IPS DF 6.9 (cell line): Measurements from ENCODE around the gene RSRC1.

Experiments used
- DNase-seq: peaks from one replicate; pipeline ENCODE4 v3.0.0-alpha.2; 2013; ENCODE audit warnings: low read depth, low spot score
- H3K27ac ChIP-seq: one replicate; pipeline ENCODE4 v1.5.1; 2013; ENCODE audit warnings: low read length, control low read depth
- H3K27me3 ChIP-seq: 2 replicates; pipeline ENCODE4 v1.6.1; 2013; ENCODE audit warnings: mild to moderate bottlenecking, low read length; ENCODE audit not compliant: control insufficient read depth, insufficient read depth
- H3K36me3 ChIP-seq: 2 replicates; pipeline ENCODE4 v1.6.1; 2013; ENCODE audit warnings: low read length; ENCODE audit not compliant: control insufficient read depth, insufficient read depth
- H3K4me1 ChIP-seq: 2 replicates; pipeline ENCODE4 v1.6.1; 2013; ENCODE audit warnings: low read length; ENCODE audit not compliant: control insufficient read depth, insufficient read depth
- H3K4me3 ChIP-seq: 2 replicates; pipeline ENCODE4 v1.5.1; 2013; ENCODE audit warnings: mild to moderate bottlenecking, low read length
- H3K9me3 ChIP-seq: 2 replicates; pipeline ENCODE4 v1.6.1; 2013; ENCODE audit warnings: low read length, inconsistent platforms; ENCODE audit not compliant: control insufficient read depth, insufficient read depth
- WGBS: extraction: QIAGEN DNeasy Blood & Tissue Kit; methylation state at CpG from one replicate; pipeline ENCODE4 v1.1.7; 2013; ENCODE audit warnings: mixed read lengths, missing lambda C conversion rate; ENCODE audit not compliant: insufficient read length, insufficient coverage; 5-methylcytosine and 5-hydroxymethylcytosine counted together

RSRC1 gene

DNA sequence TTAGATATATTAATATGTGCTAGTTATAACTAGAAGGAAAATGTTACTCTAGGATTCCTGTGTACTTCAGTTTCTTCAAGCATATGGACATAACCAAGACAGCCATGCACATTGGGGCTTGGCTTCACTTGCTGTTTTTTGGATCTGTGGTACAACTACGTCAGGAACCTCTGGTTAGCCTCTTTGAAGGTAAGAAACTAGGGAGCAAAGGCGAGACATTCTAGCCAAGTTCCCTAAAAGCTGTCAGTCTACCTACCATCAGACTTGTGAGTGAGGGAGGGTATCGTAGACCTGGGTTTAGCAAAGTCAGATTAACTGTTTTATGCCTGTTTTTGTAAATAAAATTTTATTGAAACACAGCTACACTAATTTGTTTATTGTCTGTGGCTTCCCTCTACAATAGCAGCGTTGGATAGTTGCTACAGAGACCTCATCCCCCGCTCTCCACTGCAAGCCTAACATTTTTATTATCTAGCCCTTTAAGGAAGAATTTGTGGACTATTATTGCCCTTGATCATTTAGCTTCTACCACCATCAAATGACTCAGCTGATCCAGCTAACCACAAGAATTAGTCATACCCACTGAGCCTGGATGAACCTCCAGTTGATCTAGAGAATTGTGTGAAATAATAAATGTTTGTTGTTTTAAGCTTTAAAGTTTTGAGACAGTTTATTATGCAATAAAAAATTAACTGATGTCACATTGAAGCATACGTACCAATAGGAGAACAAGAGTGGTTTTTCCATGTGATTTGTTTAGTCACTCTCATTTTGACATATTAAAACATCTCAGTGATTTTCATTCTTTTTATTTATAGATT lies 58.1 kb downstream of the RSRC1 start:
- no peak overlapping the region for H3K27ac ChIP-seq

DNA sequence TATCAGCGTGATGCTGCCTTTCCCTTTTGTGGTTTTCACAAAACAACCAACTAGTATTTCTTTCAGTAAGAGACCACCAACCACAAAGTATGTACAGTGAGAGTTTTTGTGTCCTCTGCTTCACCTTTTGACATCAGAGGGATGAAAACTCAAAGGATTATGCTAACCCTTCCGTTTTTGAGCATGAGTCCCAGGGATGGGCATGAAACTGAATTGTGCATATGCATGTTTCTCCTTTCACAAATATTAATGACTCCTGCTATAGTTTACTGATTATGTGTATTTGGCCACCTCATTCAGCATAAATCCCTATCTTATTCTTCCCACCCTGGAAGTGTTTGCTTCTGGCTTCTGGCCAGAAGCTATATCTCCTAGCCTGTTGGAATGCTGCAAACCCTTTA lies 59.2 kb downstream of the RSRC1 start:
- H3K27ac ChIP-seq = no peak overlapping the region
- no peak for DNase-seq
- H3K9me3 ChIP-seq = no peaks in the 10 kb centered on the region
- no peaks in the 10 kb centered on the region for H3K4me1 ChIP-seq
- no peak overlapping the region for H3K4me3 ChIP-seq
- no CpG with 5 or more reads among the region's 2 CpGs for WGBS
- H3K27me3 ChIP-seq = no peaks in the 10 kb centered on the region
- no peaks in the 10 kb centered on the region for H3K36me3 ChIP-seq

More for the DNA sequence above, 58.1 kb downstream of the RSRC1 start:
- Histone ChIP-seq H3K36me3 (no peaks in the 10 kb centered on the region), H3K4me1 (no peaks in the 10 kb centered on the region), H3K9me3 (no peaks in the 10 kb centered on the region), H3K4me3 (no peak overlapping the region), H3K27me3 (no peaks in the 10 kb centered on the region)
- DNase-seq = no peak
- no CpG with 5 or more reads among the region's 6 CpGs for WGBS

DNA sequence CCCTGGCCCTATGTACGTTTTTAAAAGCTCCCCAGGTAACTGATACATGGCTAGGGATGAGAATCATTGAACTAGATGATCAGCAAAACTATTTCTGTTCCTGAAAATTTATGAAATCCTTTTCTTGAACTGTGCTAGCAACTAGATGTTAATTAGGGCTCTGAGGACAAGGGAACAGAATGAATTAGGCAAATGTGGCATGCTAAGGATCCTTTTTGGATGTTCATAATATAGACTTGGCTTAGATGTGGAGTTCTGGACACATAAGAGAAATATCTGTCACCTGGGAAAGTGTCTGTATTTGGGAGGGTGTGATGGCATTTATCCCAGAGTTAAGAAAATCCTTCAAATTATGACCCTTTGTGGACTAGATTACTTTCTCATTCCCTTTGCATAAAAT lies 71.2 kb downstream of the RSRC1 start:
- Histone ChIP-seq H3K27me3 (no peaks in the 10 kb centered on the region), H3K4me3 (no peak overlapping the region), H3K9me3 (no peaks in the 10 kb centered on the region), H3K27ac (no peak overlapping the region), H3K4me1 (no peaks in the 10 kb centered on the region), H3K36me3 (no peaks in the 10 kb centered on the region)
- DNase-seq = no peak
- WGBS = no CpG with 5 or more reads among the region's 1 CpG

DNA sequence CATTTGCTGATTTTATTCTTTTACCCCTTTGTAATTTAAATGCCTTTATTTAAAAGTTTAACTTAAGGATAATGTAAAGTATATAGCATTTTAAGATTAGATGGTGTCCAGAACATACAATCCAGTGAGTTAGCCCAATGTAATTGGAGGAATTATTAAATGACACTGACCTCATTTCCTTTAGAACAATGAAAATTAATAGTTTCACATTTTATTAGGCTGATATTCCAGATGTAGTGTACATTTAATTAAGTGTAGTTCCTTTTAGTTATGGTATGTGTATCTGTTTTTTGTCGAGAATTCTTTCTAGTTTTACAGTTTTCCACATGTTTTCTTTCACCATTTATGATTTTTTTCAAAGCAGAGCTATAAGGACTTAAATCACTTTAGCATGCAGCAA lies 75.8 kb downstream of the RSRC1 start:
- no CpG with 5 or more reads among the region's 1 CpG for WGBS
- no peaks in the 10 kb centered on the region for H3K4me1 ChIP-seq
- no peak overlapping the region for H3K4me3 ChIP-seq
- no peaks in the 10 kb centered on the region for H3K27me3 ChIP-seq
- DNase-seq = no peak
- no peaks in the 10 kb centered on the region for H3K36me3 ChIP-seq
- H3K27ac ChIP-seq = no peak overlapping the region
- H3K9me3 ChIP-seq = no peaks in the 10 kb centered on the region

DNA sequence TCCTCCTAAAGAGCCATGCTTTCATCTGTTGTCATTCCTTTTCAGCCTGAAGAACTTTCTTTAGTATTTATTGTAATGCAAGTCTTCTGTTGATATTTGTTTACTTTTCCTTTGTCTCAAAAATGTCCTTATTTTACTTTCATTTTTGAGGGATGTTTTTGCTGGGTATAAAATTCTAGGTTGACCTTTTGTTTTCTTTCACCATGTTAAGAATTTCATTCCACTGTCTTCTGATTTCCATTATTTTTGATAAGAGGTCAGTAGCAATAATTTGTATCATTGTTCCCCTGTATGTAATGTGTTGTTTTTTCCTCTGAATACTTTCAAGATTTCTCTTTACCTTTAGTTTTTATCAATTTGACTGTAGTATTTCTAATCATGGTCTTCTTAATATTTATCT lies 91.1 kb downstream of the RSRC1 start:
- H3K27me3 ChIP-seq = no peaks in the 10 kb centered on the region
- H3K27ac ChIP-seq = no peak overlapping the region
- no peak overlapping the region for H3K4me3 ChIP-seq
- H3K4me1 ChIP-seq = no peaks in the 10 kb centered on the region
- H3K9me3 ChIP-seq = no peaks in the 10 kb centered on the region
- no peak for DNase-seq
- H3K36me3 ChIP-seq = no peaks in the 10 kb centered on the region

DNA sequence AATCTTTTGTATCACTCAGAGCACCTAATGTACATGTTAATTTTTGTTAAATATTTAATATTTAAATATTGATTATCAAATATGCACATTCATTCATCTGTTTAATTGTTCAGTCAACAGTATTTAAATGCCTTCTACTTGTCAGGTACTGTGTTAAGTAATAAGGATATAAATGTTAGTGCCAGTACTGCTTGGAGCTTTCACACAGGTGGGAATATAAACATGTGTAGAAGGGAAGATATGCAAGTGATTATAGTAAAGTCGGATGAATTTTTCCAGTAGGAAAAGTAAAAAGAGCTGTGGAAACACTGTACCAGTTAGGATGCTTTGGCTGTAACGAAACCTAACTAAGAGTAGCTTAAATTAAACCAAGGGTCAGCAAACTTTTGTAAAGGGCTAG lies 95.4 kb downstream of the RSRC1 start:
- Histone ChIP-seq H3K9me3 (no peaks in the 10 kb centered on the region), H3K4me3 (no peak overlapping the region), H3K36me3 (no peaks in the 10 kb centered on the region), H3K4me1 (no peaks in the 10 kb centered on the region), H3K27ac (no peak overlapping the region), H3K27me3 (no peaks in the 10 kb centered on the region)
- no peak for DNase-seq
- no CpG with 5 or more reads among the region's 2 CpGs for WGBS

DNA sequence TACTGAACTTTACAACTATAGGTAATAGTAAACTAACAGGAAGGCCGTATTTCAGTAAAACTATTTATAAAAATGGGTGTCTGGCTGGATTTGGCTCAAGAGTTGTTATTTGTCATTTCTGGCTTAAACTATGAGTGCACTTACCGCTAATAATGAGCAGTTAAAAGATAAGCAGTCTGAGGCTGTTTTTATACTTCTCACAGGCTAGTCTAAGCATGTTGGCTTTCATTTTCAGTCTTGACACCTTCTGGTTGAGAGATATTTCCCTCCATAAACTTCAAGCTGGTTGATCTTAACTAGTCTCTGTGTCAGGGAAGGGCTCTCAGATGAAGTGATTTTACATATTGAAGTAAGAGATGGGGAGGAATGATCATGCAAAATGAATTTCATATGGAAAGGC lies 96.1 kb downstream of the RSRC1 start:
- no peak overlapping the region for H3K27ac ChIP-seq
- H3K9me3 ChIP-seq = no peaks in the 10 kb centered on the region
- WGBS = no CpG with 5 or more reads among the region's 2 CpGs
- no peaks in the 10 kb centered on the region for H3K27me3 ChIP-seq
- H3K4me1 ChIP-seq = no peaks in the 10 kb centered on the region
- no peaks in the 10 kb centered on the region for H3K36me3 ChIP-seq
- DNase-seq = no peak
- H3K4me3 ChIP-seq = no peak overlapping the region

DNA sequence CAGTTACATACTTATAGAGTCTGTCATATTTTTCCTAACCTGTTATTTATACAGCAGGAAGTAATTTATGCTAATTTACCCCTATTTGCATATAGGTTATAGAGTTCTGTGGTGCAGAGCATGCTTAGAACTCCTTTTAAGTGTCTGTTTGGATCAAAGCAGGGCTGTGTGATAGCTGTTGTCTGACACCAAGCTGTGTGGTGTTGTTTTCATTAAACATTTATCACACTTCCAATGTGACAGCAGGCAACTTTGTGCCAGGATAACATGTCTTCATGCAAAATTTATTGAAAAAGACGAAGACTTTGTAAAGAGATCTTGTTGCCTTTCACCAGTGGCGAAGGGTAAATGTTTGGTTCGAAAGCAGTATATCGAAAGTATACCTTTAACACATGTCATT lies 100.2 kb downstream of the RSRC1 start:
- Histone ChIP-seq H3K27ac (no peak overlapping the region), H3K27me3 (no peaks in the 10 kb centered on the region), H3K4me3 (no peak overlapping the region), H3K9me3 (no peaks in the 10 kb centered on the region), H3K36me3 (no peaks in the 10 kb centered on the region), H3K4me1 (no peaks in the 10 kb centered on the region)
- WGBS = no CpG with 5 or more reads among the region's 4 CpGs
- DNase-seq = no peak

DNA sequence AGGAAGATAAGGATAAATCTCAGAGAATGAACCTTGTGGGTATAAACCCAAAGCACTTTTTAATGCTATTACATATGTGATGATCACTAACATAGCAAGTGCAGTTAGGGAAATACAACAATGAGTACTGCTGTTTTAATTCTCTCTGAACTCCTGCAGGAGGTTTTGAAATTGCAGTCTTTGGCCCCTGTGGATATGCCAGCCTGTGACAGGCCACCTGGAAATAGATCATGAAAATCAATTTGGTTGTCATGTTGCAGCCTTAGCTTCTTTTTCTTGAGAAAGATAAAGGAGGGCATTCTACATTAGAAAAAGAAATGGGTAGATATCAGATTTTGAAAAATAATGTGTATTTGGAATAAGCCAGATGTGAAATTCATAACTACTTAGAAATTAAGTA lies 103.6 kb downstream of the RSRC1 start:
- Histone ChIP-seq H3K27me3 (no peaks in the 10 kb centered on the region), H3K4me3 (no peak overlapping the region), H3K4me1 (no peaks in the 10 kb centered on the region), H3K27ac (no peak overlapping the region), H3K9me3 (no peaks in the 10 kb centered on the region), H3K36me3 (no peaks in the 10 kb centered on the region)
- no peak for DNase-seq

DNA sequence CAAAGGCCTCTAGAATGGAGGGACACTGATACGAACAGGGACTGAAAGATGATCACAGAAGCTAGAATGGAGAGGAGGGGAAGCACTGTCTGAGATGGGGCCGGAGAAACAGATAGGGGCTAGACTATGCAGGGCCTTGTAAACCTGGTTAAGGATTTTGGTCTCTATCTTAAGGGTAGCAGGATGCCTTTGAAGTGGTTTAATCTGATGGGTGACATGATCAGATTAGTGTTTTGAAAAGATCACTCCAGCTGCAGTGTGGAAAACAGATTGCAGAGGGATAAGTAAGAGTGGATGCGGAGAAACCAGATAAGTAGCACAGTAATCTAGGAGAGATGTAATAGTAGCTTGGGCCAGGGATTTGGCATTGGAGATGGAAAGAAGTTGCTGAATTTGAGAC lies 108.1 kb downstream of the RSRC1 start:
- no peaks in the 10 kb centered on the region for H3K4me1 ChIP-seq
- H3K36me3 ChIP-seq = no peaks in the 10 kb centered on the region
- no peak for DNase-seq
- H3K27ac ChIP-seq = no peak overlapping the region
- no peaks in the 10 kb centered on the region for H3K9me3 ChIP-seq
- WGBS = no CpG with 5 or more reads among the region's 3 CpGs
- no peak overlapping the region for H3K4me3 ChIP-seq
- no peaks in the 10 kb centered on the region for H3K27me3 ChIP-seq

DNA sequence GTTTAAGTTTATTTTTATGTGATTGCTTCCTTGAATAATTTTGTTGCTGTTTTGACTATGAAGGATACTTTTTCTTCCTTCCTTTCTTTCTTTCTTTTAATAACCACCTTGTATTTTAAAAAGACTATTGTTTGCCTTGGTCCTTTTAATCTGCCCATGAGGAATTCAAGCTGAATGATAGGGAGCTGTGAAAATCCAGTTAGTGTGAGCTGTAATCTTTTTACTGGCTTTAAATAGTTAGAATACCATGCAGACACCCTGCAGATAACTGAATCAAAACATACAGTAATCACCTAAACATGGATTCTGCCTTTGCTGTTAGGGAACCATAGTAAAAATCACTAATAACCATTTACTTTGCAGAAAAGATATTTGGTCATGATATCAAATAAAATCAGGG lies 110.7 kb downstream of the RSRC1 start:
- no peaks in the 10 kb centered on the region for H3K4me1 ChIP-seq

More for the DNA sequence above, 110.7 kb downstream of the RSRC1 start:
- no peaks in the 10 kb centered on the region for H3K9me3 ChIP-seq
- DNase-seq = no peak
- no peaks in the 10 kb centered on the region for H3K36me3 ChIP-seq
- no peak overlapping the region for H3K27ac ChIP-seq
- no peaks in the 10 kb centered on the region for H3K27me3 ChIP-seq
- no peak overlapping the region for H3K4me3 ChIP-seq
